Transverse colon (tissue), 4 donors: ENCODE data around the gene PIGA.

Source experiments
- POLR2A ChIP-seq: fragments of 450-650 bp; IDR thresholded peaks from one replicate; pipeline ENCODE4 v1.6.1; 2016; ENCODE audit warnings: antibody characterized with exemption, mild to moderate bottlenecking, moderate library complexity
- POLR2AphosphoS5 ChIP-seq, 3 donors: sonication (generic); formaldehyde crosslinking; IDR thresholded peaks; one replicate each; pipeline ENCODE4 v1.6.1; 2016; ENCODE audit warnings: antibody characterized with exemption in 3 of 3
- TF ChIP-seq, protein P1 (sequence below), 5 experiments: fragments of 200-600 bp in 3 of 5; fragments of 450-650 bp in 2 of 5; sonication (generic) in 3 of 5; IDR thresholded peaks; 1 replicate in 2 of 5; 2 replicates in 3 of 5; pipeline ENCODE4 v1.5.1; 2016 to 2017; ENCODE audit warnings: antibody characterized with exemption in 5 of 5, inconsistent platforms in 3 of 5, mild to moderate bottlenecking in 2 of 5, moderate library complexity in 1 of 5

DNA sequence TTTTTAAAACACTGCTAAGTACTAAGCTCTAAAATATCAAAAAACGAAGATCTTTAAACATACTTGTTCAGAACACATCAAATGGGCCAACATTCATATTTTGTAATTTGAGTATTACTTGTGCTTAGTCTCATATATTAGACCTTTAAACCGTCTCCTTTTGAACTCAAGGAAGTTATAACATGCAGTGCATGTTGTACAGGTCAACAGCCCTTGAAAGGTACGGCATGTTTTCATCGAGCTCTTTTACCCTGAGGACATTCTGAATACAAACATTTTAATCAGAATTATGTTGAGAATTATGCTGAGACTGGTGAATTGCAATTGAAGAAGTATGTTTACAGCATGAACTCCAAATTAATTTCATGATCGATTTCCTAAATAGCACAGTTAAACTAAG lies 12.9 kb downstream of the PIGA start:
- TF ChIP-seq, protein P1, sequence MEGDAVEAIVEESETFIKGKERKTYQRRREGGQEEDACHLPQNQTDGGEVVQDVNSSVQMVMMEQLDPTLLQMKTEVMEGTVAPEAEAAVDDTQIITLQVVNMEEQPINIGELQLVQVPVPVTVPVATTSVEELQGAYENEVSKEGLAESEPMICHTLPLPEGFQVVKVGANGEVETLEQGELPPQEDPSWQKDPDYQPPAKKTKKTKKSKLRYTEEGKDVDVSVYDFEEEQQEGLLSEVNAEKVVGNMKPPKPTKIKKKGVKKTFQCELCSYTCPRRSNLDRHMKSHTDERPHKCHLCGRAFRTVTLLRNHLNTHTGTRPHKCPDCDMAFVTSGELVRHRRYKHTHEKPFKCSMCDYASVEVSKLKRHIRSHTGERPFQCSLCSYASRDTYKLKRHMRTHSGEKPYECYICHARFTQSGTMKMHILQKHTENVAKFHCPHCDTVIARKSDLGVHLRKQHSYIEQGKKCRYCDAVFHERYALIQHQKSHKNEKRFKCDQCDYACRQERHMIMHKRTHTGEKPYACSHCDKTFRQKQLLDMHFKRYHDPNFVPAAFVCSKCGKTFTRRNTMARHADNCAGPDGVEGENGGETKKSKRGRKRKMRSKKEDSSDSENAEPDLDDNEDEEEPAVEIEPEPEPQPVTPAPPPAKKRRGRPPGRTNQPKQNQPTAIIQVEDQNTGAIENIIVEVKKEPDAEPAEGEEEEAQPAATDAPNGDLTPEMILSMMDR (IDR thresholded peaks at IDR 0.05), result no peak
- TF ChIP-seq POLR2A (no peak), POLR2AphosphoS5 (IDR thresholded peaks at IDR 0.05) (no peak)
